Peyer's patch (tissue), 4 donors: ENCODE results near the gene ETFA.

Experiments used
- POLR2A ChIP-seq, 2 donors: fragments of 450-650 bp; IDR thresholded peaks; one replicate each; pipeline ENCODE4 v1.5.1; 2017; ENCODE audit warnings: antibody characterized with exemption in 2 of 2, mild to moderate bottlenecking in 2 of 2, moderate library complexity in 2 of 2
- TF ChIP-seq, protein P1 (sequence below), 6 experiments: fragments of 450-650 bp in 4 of 6; fragments of 200-600 bp in 2 of 6; sonication (generic) in 1 of 6; IDR thresholded peaks; one replicate each; pipeline ENCODE4 v1.5.1; 2017 to 2019; ENCODE audit warnings: antibody characterized with exemption in 6 of 6, mild to moderate bottlenecking in 3 of 6, moderate library complexity in 1 of 6

DNA sequence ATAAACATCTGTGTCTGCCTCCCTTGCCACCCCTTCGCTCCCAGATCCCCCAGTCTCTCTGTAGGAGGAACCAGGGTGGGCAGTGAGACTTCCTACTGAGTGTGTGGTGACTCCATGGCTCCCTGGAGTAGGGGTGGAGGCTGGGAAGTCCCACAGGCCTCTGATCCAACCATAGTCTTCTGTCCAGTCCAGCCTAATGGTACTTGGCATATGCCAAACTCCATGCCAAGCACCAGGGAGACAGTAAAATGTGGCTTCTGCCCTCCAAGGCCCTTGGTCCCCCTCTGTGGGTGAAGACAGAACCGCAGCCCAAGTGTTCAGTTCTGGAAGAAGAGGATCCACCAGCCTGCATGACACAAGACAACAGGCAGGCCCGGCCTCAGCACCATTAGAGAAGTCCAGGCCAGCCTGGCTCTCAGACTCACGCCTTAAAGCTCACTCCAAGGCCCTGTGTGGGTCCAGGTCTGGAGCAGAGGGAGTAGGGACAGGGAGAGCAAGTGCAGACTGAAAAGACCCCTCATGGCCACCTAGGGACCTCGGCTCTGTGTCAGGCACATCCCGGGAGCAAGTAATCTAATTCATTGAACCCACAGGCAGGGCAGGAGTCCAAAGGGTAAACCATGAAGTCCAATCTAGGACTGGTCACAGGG, 112.7 kb downstream of the ETFA start:
- no peak for TF ChIP-seq POLR2A (IDR thresholded peaks at IDR 0.05)
- TF ChIP-seq, protein P1, sequence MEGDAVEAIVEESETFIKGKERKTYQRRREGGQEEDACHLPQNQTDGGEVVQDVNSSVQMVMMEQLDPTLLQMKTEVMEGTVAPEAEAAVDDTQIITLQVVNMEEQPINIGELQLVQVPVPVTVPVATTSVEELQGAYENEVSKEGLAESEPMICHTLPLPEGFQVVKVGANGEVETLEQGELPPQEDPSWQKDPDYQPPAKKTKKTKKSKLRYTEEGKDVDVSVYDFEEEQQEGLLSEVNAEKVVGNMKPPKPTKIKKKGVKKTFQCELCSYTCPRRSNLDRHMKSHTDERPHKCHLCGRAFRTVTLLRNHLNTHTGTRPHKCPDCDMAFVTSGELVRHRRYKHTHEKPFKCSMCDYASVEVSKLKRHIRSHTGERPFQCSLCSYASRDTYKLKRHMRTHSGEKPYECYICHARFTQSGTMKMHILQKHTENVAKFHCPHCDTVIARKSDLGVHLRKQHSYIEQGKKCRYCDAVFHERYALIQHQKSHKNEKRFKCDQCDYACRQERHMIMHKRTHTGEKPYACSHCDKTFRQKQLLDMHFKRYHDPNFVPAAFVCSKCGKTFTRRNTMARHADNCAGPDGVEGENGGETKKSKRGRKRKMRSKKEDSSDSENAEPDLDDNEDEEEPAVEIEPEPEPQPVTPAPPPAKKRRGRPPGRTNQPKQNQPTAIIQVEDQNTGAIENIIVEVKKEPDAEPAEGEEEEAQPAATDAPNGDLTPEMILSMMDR (IDR thresholded peaks at IDR 0.05), result no peak
